HepG2 (cell line): ENCODE data around the gene ARHGAP19. TPM values are rescaled to one million over a fixed set of nuclear protein-coding genes. Genes with fewer than 3 reads are reported as not detected.
A peak's percentile ranks its signal among the peaks of the same experiment; 100 is the strongest.

Source experiments
- ASH2L ChIP-seq: fragments of 300-600, 200-600 bp; sonication (generic); IDR thresholded peaks from 2 replicates; pipeline ENCODE4 v1.7.0; 2017; ENCODE audit warnings: low read depth, mild to moderate bottlenecking, moderate library complexity, mixed read lengths, low read length; ENCODE audit not compliant: insufficient read length
- CREM ChIP-seq, 2 experiments: sonication (generic) in 1 of 2; formaldehyde crosslinking in 1 of 2; IDR thresholded peaks; 2 replicates each; pipeline versions ENCODE4 v1.4.0 to v1.6.1; 2016 to 2020; ENCODE audit warnings: antibody characterized with exemption in 1 of 2, mild to moderate bottlenecking in 1 of 2, missing genetic modification reagents in 1 of 2
- DZIP1 ChIP-seq: sonication (generic); formaldehyde crosslinking; IDR thresholded peaks from 2 replicates; pipeline ENCODE4 v1.5.0; 2020; ENCODE audit warnings: mild to moderate bottlenecking, missing genetic modification reagents
- FOXK1 ChIP-seq: sonication (generic); formaldehyde crosslinking; IDR thresholded peaks from 2 replicates; pipeline ENCODE4 v1.4.0; 2020; ENCODE audit warnings: low read depth, missing genetic modification reagents, borderline replicate concordance
- LCORL ChIP-seq, 2 experiments: fragments of 450-650 bp in 1 of 2; sonication (generic) in 1 of 2; formaldehyde crosslinking in 1 of 2; IDR thresholded peaks; 2 replicates each; pipeline versions ENCODE4 v1.5.0 to v1.6.1; 2017 to 2020; ENCODE audit warnings: antibody characterized with exemption in 1 of 2, missing genetic modification reagents in 1 of 2
- MBD4 ChIP-seq: IDR thresholded peaks from 2 replicates; pipeline ENCODE4 v1.6.1; 2012; ENCODE audit warnings: low read length, inconsistent platforms, borderline replicate concordance
- MXD3 ChIP-seq: IDR thresholded peaks from 2 replicates; pipeline ENCODE4 v1.6.1; 2016; ENCODE audit warnings: mild to moderate bottlenecking, missing biosample characterization, missing genetic modification reagents
- MZF1 ChIP-seq: sonication (generic); formaldehyde crosslinking; IDR thresholded peaks from 2 replicates; pipeline ENCODE4 v1.8.1; 2023; ENCODE audit warnings: mild to moderate bottlenecking, missing genetic modification reagents, borderline replicate concordance
- NRL ChIP-seq: sonication (generic); formaldehyde crosslinking; IDR thresholded peaks from 2 replicates; pipeline ENCODE4 v1.5.0; 2020; ENCODE audit warnings: missing genetic modification reagents, mild to moderate bottlenecking, moderate library complexity, borderline replicate concordance
- PHF20 ChIP-seq: sonication (generic); formaldehyde crosslinking; IDR thresholded peaks from 2 replicates; pipeline ENCODE4 v1.5.0; 2020; ENCODE audit warnings: mild to moderate bottlenecking, missing genetic modification reagents
- SIX4 ChIP-seq: sonication (generic); formaldehyde crosslinking; IDR thresholded peaks from 2 replicates; pipeline ENCODE4 v1.4.0; 2020; ENCODE audit warnings: missing genetic modification reagents
- TAF1 ChIP-seq: sonication (generic); formaldehyde crosslinking; IDR thresholded peaks from 2 replicates; pipeline ENCODE4 v1.4.0; 2020; ENCODE audit warnings: missing genetic modification reagents
- YEATS2 ChIP-seq: sonication (generic); formaldehyde crosslinking; IDR thresholded peaks from 2 replicates; pipeline ENCODE4 v1.4.0; 2020; ENCODE audit warnings: missing genetic modification reagents, borderline replicate concordance
- ZHX2 ChIP-seq, 2 experiments: sonication (generic) in 1 of 2; formaldehyde crosslinking in 1 of 2; IDR thresholded peaks; 2 replicates each; pipeline versions ENCODE4 v1.6.1 to v1.9.0; 2014 to 2022; ENCODE audit warnings: antibody characterized with exemption in 1 of 2, borderline replicate concordance in 1 of 2, inconsistent platforms in 1 of 2, low read depth in 1 of 2, missing genetic modification reagents in 1 of 2
- ZNF256 ChIP-seq: sonication (generic); formaldehyde crosslinking; conservative IDR thresholded peaks from 2 replicates; pipeline ENCODE4 v1.4.0; 2020; ENCODE audit warnings: missing genetic modification reagents
- ZNF367 ChIP-seq: sonication (generic); formaldehyde crosslinking; IDR thresholded peaks from 2 replicates; pipeline ENCODE4 v1.4.0; 2020; ENCODE audit warnings: missing genetic modification reagents, borderline replicate concordance
- ZNF556 ChIP-seq: sonication (generic); formaldehyde crosslinking; IDR thresholded peaks from 2 replicates; pipeline ENCODE4 v1.4.0; 2020; ENCODE audit warnings: mild to moderate bottlenecking, missing genetic modification reagents, borderline replicate concordance
- ZSCAN31 ChIP-seq: sonication (generic); formaldehyde crosslinking; IDR thresholded peaks from 2 replicates; pipeline ENCODE4 v1.5.0; 2020; ENCODE audit warnings: low read depth, mild to moderate bottlenecking, missing genetic modification reagents
- polyA plus RNA-seq, 8 experiments: library from polyadenylated mRNA; depleted of rRNA in 3 of 8; stranded (reverse) in 7 of 8; unstranded in 1 of 8; fragments of >200 nt; fragmentation: Illumina TruSeq in 4 of 8; extraction: Trizol in 4 of 8; gene quantifications; 2 replicates each; pipeline versions ENCODE4 v1.2.1 to v1.2.3, GENCODE V29; 2011 to 2016; ENCODE audit warnings: low read depth in 4 of 8, missing spikeins in 1 of 8, mixed read lengths in 1 of 8; ENCODE audit not compliant: insufficient read depth in 1 of 8
- total RNA-seq, 5 experiments: library from RNA; depleted of rRNA; stranded (reverse); fragments of >200 nt; fragmentation: Illumina TruSeq; extraction: Trizol; gene quantifications; 2 replicates each; pipeline ENCODE4 v1.2.3, GENCODE V29; 2016; ENCODE audit warnings: low read depth in 1 of 5

Gene ARHGAP19
- total and polyA plus RNA-seq, 2 of the 13 experiments (the other 11 are each of a cell fraction or from before 2014, with no cell fraction given): 7.6 to 10.0 TPM

GRCh38 chr10:97318772-97319651 is 26.6 kb upstream of the ARHGAP19 start, which contains the start of gene FRAT1 (continued):
- TF ChIP-seq ZHX2 (IDR thresholded peaks at IDR 0.05; ENCODE audit: low read depth) (peak; percentile 25; the same call in 1 of the 2 replicates), ZHX2 (CRISPR knock-in tag; IDR thresholded peaks at IDR 0.05; ENCODE audit: borderline replicate concordance) (no peak), TAF1 (CRISPR knock-in tag) (peak; percentile 38; the same call in 1 of the 2 replicates), NRL (CRISPR knock-in tag) (0 out of 2 replicates have a peak, but pooled peaks have one; percentile 19), YEATS2 (CRISPR knock-in tag) (no peak), DZIP1 (peak; percentile 71; the same call in 1 of the 2 replicates), ZNF256 (no peak), FOXK1 (peak; percentile 89), LCORL (IDR thresholded peaks at IDR 0.05) (no peak), LCORL (CRISPR knock-in tag; IDR thresholded peaks at IDR 0.05) (peak; percentile 18; the same call in 1 of the 2 replicates), MZF1 (CRISPR knock-in tag) (no peak), ZNF556 (CRISPR knock-in tag) (no peak), MBD4 (no peak), CREM (IDR thresholded peaks at IDR 0.05) (peak; percentile 90), CREM (CRISPR knock-in tag; IDR thresholded peaks at IDR 0.05) (no peak), MXD3 (CRISPR knock-in tag) (peak; percentile 58; the same call in 1 of the 2 replicates), ZSCAN31 (CRISPR knock-in tag) (0 out of 2 replicates have a peak, but pooled peaks have one; percentile 20), SIX4 (CRISPR knock-in tag) (0 out of 2 replicates have a peak, but pooled peaks have one; percentile 38), ASH2L (peak; percentile 59), ZNF367 (CRISPR knock-in tag) (no peak), PHF20 (CRISPR knock-in tag) (peak; percentile 55; the same call in 1 of the 2 replicates)
